Activated CD4-positive, alpha-beta T cell treated with anti-CD3 and anti-CD28 coated beads, Interleukin-2, amount 50 U/mL, for 1 hour (primary cell): ENCODE data around the gene UPP1.

ENCODE experiments used
- DNase-seq: peaks from one replicate; pipeline ENCODE4 v3.0.0-alpha.2; 2020

Gene UPP1

GRCh38 chr7:48087349-48087748 lies 1.7 kb upstream of the UPP1 start:
- no peak for DNase-seq

- no peak for DNase-seq
These were observed 463 bp upstream of the UPP1 start for GRCh38 chr7:48088559-48089045.

GRCh38 chr7:48090095-48090805 lies 1.2 kb downstream of the UPP1 start:
- DNase-seq = no peak

- DNase-seq = no peak
These were observed 2.7 kb downstream of the UPP1 start for GRCh38 chr7:48091506-48092433.

- no peak for DNase-seq
These were observed 5.8 kb downstream of the UPP1 start for GRCh38 chr7:48094861-48095293.

GRCh38 chr7:48096273-48096672 lies 7.2 kb downstream of the UPP1 start:
- DNase-seq = no peak

- DNase-seq = no peak
These were observed 8.6 kb downstream of the UPP1 start for GRCh38 chr7:48097521-48098231.

GRCh38 chr7:48098846-48099245 lies 9.8 kb downstream of the UPP1 start:
- DNase-seq = no peak

GRCh38 chr7:48099781-48100180 lies 10.7 kb downstream of the UPP1 start:
- no peak for DNase-seq

GRCh38 chr7:48101352-48101751 lies 12.3 kb downstream of the UPP1 start:
- DNase-seq = no peak

- no peak for DNase-seq
These were observed 12.9 kb downstream of the UPP1 start for GRCh38 chr7:48101968-48102367.

GRCh38 chr7:48102530-48102929 lies 13.5 kb downstream of the UPP1 start:
- DNase-seq = no peak

GRCh38 chr7:48105045-48105444 lies 16.0 kb downstream of the UPP1 start:
- DNase-seq = no peak

GRCh38 chr7:48106906-48107659 lies 18.0 kb downstream of the UPP1 start:
- DNase-seq = no peak

- no peak for DNase-seq
These were observed 18.9 kb downstream of the UPP1 start for GRCh38 chr7:48107926-48108472.

GRCh38 chr7:48108959-48109847 lies 20.1 kb downstream of the UPP1 start:
- DNase-seq = no peak

GRCh38 chr7:48109848-48110663 lies 21.0 kb downstream of the UPP1 start:
- DNase-seq = peak; percentile 92

GRCh38 chr7:48110868-48111267 lies 21.8 kb downstream of the UPP1 start:
- DNase-seq = no peak

GRCh38 chr7:48111596-48111995 lies 22.5 kb downstream of the UPP1 start:
- no peak for DNase-seq
